GM23338 (cell line): ENCODE measurements around the gene KIRREL3.

ENCODE experiments used
- CREB1 ChIP-seq: fragments of 250-450 bp; sonication (Bioruptor Pico); IDR thresholded peaks from 2 replicates; pipeline ENCODE4 v1.5.0; 2020; ENCODE audit warnings: low read depth, mild to moderate bottlenecking, moderate library complexity
- EZH2 ChIP-seq: fragments of 200-600 bp; sonication (generic); IDR thresholded peaks from one replicate; pipeline ENCODE4 v1.8.0; 2017; ENCODE audit warnings: antibody characterized with exemption, mild to moderate bottlenecking, low read depth; ENCODE audit not compliant: unreplicated experiment
- EZH2phosphoT487 ChIP-seq: fragments of 200-600 bp; sonication (generic); IDR thresholded peaks from one replicate; pipeline ENCODE4 v1.8.1; 2018; ENCODE audit warnings: antibody characterized with exemption; ENCODE audit not compliant: unreplicated experiment
- JUNB ChIP-seq: IDR thresholded peaks from one replicate; pipeline ENCODE4 v1.6.1; 2016; ENCODE audit warnings: antibody characterized with exemption; ENCODE audit not compliant: unreplicated experiment
- POLR2AphosphoS5 ChIP-seq: IDR thresholded peaks from 2 replicates; pipeline ENCODE4 v1.6.1; 2016; ENCODE audit warnings: antibody characterized with exemption, low read depth
- ZNF114 ChIP-seq: fragments of 250-450 bp; sonication (Bioruptor Pico); IDR thresholded peaks from 2 replicates; pipeline ENCODE4 v1.5.0; 2020; ENCODE audit warnings: mild to moderate bottlenecking, moderate library complexity
- TF ChIP-seq, protein P1 (sequence below), 2 experiments: fragments of 200-600 bp in 1 of 2; sonication (generic) in 1 of 2; conservative IDR thresholded peaks; 2 replicates each; pipeline versions ENCODE4 v1.5.1 to v1.6.1; 2016 to 2017; ENCODE audit warnings: antibody characterized with exemption in 2 of 2, low read depth in 2 of 2, mild to moderate bottlenecking in 2 of 2, moderate library complexity in 1 of 2
- TF ChIP-seq, protein P2 (sequence below): IDR thresholded peaks from one replicate; pipeline ENCODE4 v1.6.1; 2018; ENCODE audit warnings: antibody characterized with exemption; ENCODE audit not compliant: unreplicated experiment
- TF ChIP-seq, protein P3 (sequence below): IDR thresholded peaks from 2 replicates; pipeline ENCODE4 v1.6.1; 2016; ENCODE audit warnings: antibody characterized with exemption

DNA sequence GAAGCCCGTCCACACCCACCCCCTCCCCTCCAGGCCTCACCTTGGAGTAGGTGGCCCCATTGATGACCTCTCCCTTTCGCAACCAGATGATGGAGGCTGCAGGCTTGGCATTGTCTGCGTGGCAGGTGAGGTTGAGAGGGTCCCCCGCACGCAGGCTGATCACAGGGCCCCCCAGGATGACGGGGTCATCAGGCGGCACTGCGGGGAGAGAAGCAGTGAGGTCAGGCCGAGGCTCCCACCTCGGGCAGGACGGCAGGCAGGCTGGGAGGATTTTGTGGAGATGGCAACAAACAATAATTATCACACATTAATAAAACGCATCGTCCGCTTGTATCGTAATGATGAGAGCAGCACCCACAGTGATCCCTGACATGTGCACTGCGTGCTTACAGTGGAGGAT, 527.3 kb downstream of the KIRREL3 start:
- TF ChIP-seq, protein P1, sequence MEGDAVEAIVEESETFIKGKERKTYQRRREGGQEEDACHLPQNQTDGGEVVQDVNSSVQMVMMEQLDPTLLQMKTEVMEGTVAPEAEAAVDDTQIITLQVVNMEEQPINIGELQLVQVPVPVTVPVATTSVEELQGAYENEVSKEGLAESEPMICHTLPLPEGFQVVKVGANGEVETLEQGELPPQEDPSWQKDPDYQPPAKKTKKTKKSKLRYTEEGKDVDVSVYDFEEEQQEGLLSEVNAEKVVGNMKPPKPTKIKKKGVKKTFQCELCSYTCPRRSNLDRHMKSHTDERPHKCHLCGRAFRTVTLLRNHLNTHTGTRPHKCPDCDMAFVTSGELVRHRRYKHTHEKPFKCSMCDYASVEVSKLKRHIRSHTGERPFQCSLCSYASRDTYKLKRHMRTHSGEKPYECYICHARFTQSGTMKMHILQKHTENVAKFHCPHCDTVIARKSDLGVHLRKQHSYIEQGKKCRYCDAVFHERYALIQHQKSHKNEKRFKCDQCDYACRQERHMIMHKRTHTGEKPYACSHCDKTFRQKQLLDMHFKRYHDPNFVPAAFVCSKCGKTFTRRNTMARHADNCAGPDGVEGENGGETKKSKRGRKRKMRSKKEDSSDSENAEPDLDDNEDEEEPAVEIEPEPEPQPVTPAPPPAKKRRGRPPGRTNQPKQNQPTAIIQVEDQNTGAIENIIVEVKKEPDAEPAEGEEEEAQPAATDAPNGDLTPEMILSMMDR (conservative IDR thresholded peaks at IDR 0.05; ENCODE audit: low read depth in 2 of 2) = no peak
- TF ChIP-seq POLR2AphosphoS5 (no peak), EZH2 (no peak), EZH2phosphoT487 (no peak), CREB1 (CRISPR knock-in tag) (no peak), JUNB (no peak), ZNF114 (no peak)
- TF ChIP-seq, protein P2, sequence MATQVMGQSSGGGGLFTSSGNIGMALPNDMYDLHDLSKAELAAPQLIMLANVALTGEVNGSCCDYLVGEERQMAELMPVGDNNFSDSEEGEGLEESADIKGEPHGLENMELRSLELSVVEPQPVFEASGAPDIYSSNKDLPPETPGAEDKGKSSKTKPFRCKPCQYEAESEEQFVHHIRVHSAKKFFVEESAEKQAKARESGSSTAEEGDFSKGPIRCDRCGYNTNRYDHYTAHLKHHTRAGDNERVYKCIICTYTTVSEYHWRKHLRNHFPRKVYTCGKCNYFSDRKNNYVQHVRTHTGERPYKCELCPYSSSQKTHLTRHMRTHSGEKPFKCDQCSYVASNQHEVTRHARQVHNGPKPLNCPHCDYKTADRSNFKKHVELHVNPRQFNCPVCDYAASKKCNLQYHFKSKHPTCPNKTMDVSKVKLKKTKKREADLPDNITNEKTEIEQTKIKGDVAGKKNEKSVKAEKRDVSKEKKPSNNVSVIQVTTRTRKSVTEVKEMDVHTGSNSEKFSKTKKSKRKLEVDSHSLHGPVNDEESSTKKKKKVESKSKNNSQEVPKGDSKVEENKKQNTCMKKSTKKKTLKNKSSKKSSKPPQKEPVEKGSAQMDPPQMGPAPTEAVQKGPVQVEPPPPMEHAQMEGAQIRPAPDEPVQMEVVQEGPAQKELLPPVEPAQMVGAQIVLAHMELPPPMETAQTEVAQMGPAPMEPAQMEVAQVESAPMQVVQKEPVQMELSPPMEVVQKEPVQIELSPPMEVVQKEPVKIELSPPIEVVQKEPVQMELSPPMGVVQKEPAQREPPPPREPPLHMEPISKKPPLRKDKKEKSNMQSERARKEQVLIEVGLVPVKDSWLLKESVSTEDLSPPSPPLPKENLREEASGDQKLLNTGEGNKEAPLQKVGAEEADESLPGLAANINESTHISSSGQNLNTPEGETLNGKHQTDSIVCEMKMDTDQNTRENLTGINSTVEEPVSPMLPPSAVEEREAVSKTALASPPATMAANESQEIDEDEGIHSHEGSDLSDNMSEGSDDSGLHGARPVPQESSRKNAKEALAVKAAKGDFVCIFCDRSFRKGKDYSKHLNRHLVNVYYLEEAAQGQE = no peak
- TF ChIP-seq, protein P3, sequence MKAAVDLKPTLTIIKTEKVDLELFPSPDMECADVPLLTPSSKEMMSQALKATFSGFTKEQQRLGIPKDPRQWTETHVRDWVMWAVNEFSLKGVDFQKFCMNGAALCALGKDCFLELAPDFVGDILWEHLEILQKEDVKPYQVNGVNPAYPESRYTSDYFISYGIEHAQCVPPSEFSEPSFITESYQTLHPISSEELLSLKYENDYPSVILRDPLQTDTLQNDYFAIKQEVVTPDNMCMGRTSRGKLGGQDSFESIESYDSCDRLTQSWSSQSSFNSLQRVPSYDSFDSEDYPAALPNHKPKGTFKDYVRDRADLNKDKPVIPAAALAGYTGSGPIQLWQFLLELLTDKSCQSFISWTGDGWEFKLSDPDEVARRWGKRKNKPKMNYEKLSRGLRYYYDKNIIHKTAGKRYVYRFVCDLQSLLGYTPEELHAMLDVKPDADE = no peak
